Measurements from ENCODE around the gene XPO1. TPM values are rescaled to one million over a fixed set of nuclear protein-coding genes. Genes with fewer than 3 reads are reported as not detected.

The XPO1 gene
- total RNA-seq, 4 donors from 2014 or later, result 148 to 444 (median 323) TPM

DNA sequence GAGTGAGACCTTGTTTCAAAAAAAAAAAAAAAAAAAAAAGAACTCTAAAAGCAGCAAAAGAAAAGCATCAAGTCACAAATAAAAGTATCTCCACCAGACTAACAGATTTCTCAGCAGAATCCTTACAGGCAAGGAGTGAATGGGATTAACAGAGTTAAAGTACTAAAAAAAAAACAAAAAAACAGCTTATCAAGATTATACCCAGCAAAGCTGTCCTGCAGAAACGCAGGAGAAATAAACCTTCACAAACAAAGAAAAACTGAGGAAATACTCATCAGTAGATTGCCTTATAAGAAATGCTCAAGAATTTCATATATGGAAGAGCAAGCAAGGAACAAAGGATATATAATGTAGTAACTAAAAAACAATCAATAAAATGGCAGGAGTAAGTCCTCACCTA is 102.9 kb downstream of the XPO1 start:
- Histone ChIP-seq H3K4me3 (no peak overlapping the region), H3K4me1 (peaks cover 0 to 5% of the 10 kb centered on the region in 2 donors), H3K9me3 (no peaks in the 10 kb centered on the region), H3K27me3 (no peaks in the 10 kb centered on the region), H3K27ac (no peak overlapping the region), H3K36me3 (no peaks in the 10 kb centered on the region)
- intact Hi-C loops (cut with DNase I; ENCODE audit: low total_unique reads), result no loop called here
- DNase-seq, result no peak
- TF ChIP-seq CTCF (IDR thresholded peaks at IDR 0.05), result no peak

DNA sequence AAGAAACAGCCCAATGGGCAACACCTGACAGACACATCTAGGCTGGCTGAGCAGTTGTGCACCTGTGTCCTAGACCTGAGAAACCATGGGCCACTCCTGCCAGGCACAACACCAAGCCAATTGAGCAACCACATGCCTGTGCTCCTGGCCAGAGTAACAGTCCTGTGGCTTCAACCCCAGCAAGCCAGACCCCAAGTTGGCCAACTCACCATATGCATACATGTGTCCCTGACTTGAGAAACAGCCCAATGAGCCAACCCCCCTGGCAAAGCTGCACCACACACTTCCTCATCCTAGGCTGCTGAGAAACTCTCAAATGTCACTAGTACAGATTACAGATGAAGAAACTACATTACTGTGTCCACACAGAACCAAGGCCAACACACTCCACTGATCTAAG is 103.8 kb downstream of the XPO1 start:
- H3K36me3 ChIP-seq, result no peaks in the 10 kb centered on the region
- no peaks in the 10 kb centered on the region for H3K9me3 ChIP-seq
- no peak for TF ChIP-seq CTCF (IDR thresholded peaks at IDR 0.05)
- no peak for TF ChIP-seq POLR2A (IDR thresholded peaks at IDR 0.05)
- no peak for DNase-seq
- H3K27ac ChIP-seq, result no peak overlapping the region
- H3K4me3 ChIP-seq, result no peak overlapping the region
- peaks cover 0 to 5% of the 10 kb centered on the region in 2 donors for H3K4me1 ChIP-seq
- no peaks in the 10 kb centered on the region for H3K27me3 ChIP-seq
- intact Hi-C loops (cut with DNase I; ENCODE audit: low total_unique reads), result no loop called here

DNA sequence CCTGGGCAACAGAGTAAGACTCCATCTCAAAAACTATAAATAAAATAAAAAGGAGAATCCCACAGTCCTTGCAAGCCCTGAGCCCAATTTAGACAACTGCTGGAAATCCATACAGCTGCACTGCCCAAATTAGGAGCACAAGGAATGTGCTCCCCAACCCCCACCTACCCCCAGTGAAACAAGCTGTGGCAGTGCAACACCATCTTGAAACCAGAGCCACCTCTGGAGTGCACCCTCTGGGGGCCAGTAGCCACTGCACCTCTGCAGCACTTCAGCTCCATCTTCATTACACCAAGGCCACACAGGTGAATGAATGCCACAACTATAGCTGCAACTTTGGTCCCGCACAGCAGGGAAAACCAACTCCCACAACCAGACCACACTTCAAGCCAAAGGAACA is 104.5 kb downstream of the XPO1 start:
- H3K27ac ChIP-seq, result no peak overlapping the region
- H3K27me3 ChIP-seq, result no peaks in the 10 kb centered on the region
- TF ChIP-seq CTCF (IDR thresholded peaks at IDR 0.05), result no peak
- TF ChIP-seq POLR2A (IDR thresholded peaks at IDR 0.05), result no peak
- H3K4me3 ChIP-seq, result no peak overlapping the region
- no peaks in the 10 kb centered on the region for H3K36me3 ChIP-seq
- no peaks in the 10 kb centered on the region for H3K9me3 ChIP-seq
- intact Hi-C loops (cut with DNase I; ENCODE audit: low total_unique reads), result no loop called here
- H3K4me1 ChIP-seq, result peaks cover 0 to 5% of the 10 kb centered on the region in 2 donors
- no peak for DNase-seq

GRCh38 chr2:61432990-61433389 is 105.2 kb downstream of the XPO1 start:
- H3K9me3 ChIP-seq, result no peaks in the 10 kb centered on the region
- no peaks in the 10 kb centered on the region for H3K27me3 ChIP-seq
- no peak for DNase-seq
- H3K36me3 ChIP-seq, result no peaks in the 10 kb centered on the region
- no peak for TF ChIP-seq CTCF (IDR thresholded peaks at IDR 0.05)
- TF ChIP-seq POLR2A (IDR thresholded peaks at IDR 0.05), result no peak
- no peak overlapping the region for H3K4me3 ChIP-seq
- intact Hi-C loops (cut with DNase I; ENCODE audit: low total_unique reads), result no loop called here
- H3K4me1 ChIP-seq, result peaks cover 0 to 5% of the 10 kb centered on the region in 2 donors
- H3K27ac ChIP-seq, result no peak overlapping the region

DNA sequence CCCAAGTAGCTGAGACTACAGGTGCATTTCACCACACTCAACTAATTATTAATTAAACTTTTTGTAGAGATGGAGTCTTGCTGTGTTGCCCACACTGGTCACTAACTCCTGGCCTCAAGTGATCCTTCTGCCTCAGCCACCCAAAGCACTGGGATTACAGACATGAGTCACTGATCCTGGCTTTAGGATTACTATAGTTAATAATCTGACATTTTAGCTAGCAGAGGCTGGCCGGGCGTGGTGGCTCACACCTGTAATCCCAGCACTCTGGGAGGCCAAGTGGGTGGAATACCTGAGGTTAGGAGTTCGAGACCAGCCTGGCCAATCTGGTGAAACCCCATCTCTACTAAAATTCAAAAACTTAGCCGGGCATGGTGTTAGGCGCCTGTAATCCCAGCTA is 106.8 kb downstream of the XPO1 start:
- Histone ChIP-seq H3K27me3 (no peaks in the 10 kb centered on the region), H3K4me1 (peaks cover 0 to 5% of the 10 kb centered on the region in 2 donors), H3K9me3 (no peaks in the 10 kb centered on the region), H3K27ac (no peak overlapping the region), H3K4me3 (no peak overlapping the region), H3K36me3 (no peaks in the 10 kb centered on the region)
- TF ChIP-seq POLR2A (IDR thresholded peaks at IDR 0.05) (no peak), CTCF (IDR thresholded peaks at IDR 0.05) (no peak)
- DNase-seq, result no peak
- intact Hi-C loops (cut with DNase I; ENCODE audit: low total_unique reads), result no loop called here

Other genes starting within 250 kb of the XPO1 start
- 100 to 1,000 TPM in 3 of 4 donors, 10 to 100 TPM in 1; 93.8 to 246 (median 184) TPM for gene USP34, start 67.3 kb downstream of the XPO1 start, total RNA-seq